ENCODE results near the gene LRCH1. TPM values are rescaled to one million over a fixed set of nuclear protein-coding genes. Genes with fewer than 3 reads are reported as not detected.

Gene LRCH1
- total RNA-seq, 1 donor from 2014 or later: 17.1 TPM

GRCh38 chr13:46683676-46684260 is 130.8 kb downstream of the LRCH1 start:
- intact Hi-C loops (cut with micrococcal nuclease): no loop called here

GRCh38 chr13:46684287-46685001 is 131.5 kb downstream of the LRCH1 start:
- intact Hi-C loops (cut with micrococcal nuclease): no loop called here

GRCh38 chr13:46685006-46685730 is 132.2 kb downstream of the LRCH1 start:
- intact Hi-C loops (cut with micrococcal nuclease): no loop called here

DNA sequence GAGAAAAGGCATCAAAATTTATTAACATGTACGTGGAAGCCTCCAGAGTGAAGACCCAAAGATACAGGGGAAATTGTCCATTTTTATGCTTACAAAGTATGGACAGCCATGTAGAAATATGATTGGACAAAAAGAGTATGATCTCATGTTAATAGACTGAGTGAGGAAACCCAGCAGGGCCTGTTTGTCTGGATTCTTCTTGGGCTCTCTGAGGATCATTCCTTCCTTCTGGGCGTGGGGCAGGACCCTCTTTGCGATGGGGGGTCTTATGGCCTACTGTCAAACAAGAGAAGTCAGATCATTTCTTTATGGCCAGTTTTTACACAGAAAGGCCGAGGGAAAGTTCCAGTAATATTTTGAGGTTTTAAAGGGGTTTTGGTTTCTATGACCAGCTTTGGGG is 133.2 kb downstream of the LRCH1 start:
- intact Hi-C loops (cut with micrococcal nuclease): no loop called here

DNA sequence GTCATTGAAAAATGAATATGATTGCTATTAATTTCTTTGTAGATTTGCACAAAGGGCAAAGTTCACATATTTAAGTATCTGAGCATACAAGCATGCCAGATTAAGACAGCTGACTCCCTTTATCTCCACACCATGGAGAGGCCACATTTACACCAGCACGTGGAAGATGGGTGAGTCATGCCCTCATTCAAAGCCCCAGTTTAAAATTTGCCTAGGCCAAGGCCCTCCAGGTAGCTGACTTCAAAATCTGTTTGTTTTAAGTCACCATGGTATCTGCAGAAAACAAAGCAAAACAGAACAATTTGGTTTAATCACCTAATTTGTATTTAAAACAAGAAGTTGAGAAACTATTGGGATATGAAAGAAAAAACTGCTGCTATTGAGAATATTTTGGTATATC is 134.8 kb downstream of the LRCH1 start:
- intact Hi-C loops (cut with micrococcal nuclease): no loop called here

GRCh38 chr13:46688306-46688705 is 135.3 kb downstream of the LRCH1 start:
- intact Hi-C loops (cut with micrococcal nuclease): no loop called here

DNA sequence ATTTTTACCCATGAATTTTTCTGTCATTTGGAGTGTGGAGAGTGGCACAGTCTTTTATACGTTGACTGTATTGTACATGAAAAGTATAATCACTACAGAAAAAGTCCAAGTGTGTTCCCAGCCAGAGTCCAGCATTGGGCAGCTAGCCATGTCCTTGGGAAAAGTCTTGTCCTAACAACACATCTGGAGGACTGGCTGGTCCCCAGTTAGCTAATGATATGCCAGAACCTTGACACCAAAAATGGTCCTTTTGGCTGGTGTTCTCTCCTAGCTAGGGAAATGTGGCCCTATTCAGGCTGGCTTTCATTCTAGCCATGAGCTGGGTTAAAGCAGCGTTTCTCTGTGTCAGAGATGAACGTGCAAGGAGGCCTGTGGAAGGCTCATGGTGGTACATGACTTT is 145.0 kb downstream of the LRCH1 start:
- intact Hi-C loops (cut with micrococcal nuclease): no loop called here

GRCh38 chr13:46698910-46699460 is 146.0 kb downstream of the LRCH1 start:
- intact Hi-C loops (cut with micrococcal nuclease): no loop called here

GRCh38 chr13:46712524-46712923 is 159.6 kb downstream of the LRCH1 start:
- intact Hi-C loops (cut with micrococcal nuclease): no loop called here

DNA sequence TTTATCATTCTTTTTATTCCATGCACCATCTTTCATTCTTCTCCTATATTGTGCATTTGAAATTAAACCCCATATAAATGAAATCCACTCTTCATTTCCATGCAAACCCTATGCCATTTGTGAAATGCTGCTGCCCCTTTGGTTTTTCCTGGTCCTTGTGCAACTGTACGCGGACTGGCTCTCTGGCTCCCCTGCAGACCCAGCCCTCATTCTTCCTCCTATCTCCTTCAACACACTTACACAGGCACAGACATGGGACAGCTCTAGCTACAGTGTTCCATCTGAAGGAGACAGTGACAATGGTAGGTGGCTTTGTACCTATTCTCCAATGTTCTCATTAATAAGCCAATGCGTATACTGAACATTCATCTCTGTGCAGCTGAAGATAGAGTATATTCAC is 162.4 kb downstream of the LRCH1 start:
- intact Hi-C loops (cut with micrococcal nuclease): no loop called here

DNA sequence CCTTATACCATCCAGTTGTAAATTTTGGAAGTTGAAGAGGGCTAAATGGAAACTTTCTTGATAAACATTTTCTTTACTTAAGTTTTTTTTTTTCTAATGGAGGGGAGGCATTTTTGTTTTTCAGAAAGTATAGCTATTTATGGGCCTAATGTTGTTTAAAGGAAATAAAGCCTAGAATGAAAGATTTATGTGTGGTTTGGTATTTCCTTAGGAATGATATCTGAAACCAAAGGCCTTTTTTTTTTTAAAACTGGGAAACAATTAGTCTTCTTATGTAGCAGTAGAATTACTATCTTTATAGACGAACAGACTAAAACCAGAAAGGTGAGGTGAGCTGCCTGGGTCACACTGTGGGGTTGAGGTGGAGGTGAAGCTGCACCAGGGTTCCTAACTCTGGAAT is 163.9 kb downstream of the LRCH1 start:
- intact Hi-C loops (cut with micrococcal nuclease): no loop called here

DNA sequence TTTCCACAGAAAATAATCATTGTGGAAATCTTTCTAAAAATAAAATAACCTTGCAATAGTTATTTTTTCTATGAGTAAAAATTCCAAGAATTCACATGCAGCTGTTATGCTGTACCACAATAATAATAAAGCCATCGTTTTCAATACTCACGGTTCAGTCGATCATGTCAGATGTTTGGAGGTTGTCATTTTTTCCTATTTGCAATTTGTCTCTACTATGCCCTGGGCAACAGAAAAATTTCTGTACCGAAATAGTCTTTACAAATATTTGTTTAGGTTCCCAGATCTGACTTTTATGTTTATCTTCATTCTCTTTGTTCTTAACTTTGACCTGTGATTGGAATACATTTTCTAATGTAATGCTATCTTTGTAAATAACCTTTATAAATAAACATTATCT is 164.3 kb downstream of the LRCH1 start:
- intact Hi-C loops (cut with micrococcal nuclease): no loop called here

DNA sequence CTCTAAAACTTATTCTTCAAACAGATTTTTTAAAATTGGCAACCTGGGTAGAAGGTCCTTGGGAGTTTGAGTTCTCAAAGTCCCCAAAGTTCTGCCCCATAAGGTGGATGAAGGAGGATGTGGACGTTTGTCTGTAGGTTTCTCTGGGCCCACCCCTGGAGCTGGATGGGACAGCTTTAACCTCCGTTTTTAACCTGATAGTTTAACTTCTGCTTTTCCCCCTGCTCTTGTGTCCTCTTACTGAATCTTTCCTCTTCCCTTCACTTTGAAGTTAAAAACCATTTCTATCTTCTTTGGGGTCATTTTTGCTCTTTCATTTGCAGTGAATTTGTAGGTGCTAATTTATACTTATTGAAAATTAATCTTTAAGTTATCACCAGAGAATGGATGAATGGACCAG is 164.9 kb downstream of the LRCH1 start:
- intact Hi-C loops (cut with micrococcal nuclease): no loop called here

DNA sequence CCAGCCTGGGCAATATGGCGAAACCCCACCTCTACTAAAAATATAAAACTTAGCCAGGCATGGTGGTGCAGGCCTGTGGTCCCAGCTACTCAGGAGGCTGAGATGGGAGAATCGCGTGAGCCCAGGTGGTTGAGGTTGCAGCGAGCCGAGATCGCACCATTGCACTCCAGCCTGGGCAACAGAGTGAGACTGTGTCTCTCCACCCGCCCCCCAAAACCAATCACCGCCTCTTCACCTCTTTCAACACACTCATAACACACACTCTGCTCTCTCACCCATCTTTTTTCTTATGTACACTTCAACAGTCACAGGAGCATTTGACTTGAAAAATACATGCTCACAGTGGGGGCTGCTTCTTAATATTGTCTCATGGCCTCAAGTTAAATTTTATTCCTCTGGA is 167.2 kb downstream of the LRCH1 start:
- intact Hi-C loops (cut with micrococcal nuclease): no loop called here

- intact Hi-C loops (cut with micrococcal nuclease): loop anchor here (1.0 kb wide), 2 partner anchors 170 to 228 kb away; no protein-coding TSS in a partner anchor
Measured at GRCh38 chr13:46721054-46721453, 168.1 kb downstream of the LRCH1 start.

DNA sequence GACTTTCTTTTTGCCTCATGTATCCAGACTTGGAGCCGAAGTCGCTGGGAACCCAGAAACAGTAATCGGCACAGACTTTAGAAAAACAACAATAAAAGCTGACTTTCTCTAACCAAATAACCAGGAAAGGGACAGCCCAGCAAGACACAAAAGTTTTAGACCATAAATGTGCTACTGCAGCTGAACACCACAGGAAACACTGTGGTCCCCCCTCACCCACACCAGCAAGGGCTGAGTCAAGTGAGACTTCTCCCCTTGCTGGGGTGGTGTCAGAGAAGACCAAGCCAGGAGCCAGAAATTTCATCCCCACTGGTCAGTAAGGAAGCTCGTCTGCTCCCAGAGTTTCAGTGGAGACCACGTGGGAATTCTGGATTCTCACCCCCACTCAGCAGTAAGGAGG is 173.4 kb downstream of the LRCH1 start:
- intact Hi-C loops (cut with micrococcal nuclease): no loop called here

GRCh38 chr13:46728777-46729176 is 175.8 kb downstream of the LRCH1 start:
- intact Hi-C loops (cut with micrococcal nuclease): no loop called here

GRCh38 chr13:46731535-46731934 is 178.6 kb downstream of the LRCH1 start:
- intact Hi-C loops (cut with micrococcal nuclease): no loop called here

DNA sequence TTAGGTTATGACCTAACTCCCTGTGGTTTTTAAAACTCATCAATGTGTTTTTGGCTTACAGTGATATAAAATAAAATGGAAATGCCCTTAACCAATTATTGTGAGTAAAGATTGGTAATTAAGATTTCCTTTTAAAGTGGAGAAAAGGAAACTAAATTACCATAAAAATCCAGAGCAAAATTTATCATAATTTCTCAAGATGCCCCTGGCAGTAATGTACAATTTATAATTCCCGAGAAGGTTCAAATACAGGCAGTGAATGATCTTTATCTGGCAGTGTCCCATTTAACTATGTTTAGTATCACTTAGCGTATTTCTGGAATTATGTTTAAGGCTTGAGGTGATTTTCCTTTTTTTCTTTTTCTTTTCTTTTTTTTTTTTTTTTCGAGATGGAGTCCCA is 182.5 kb downstream of the LRCH1 start:
- intact Hi-C loops (cut with micrococcal nuclease): no loop called here

- intact Hi-C loops (cut with micrococcal nuclease): no loop called here
Measured at GRCh38 chr13:46736541-46737310, 183.8 kb downstream of the LRCH1 start.

GRCh38 chr13:46738055-46738454 is 185.1 kb downstream of the LRCH1 start:
- intact Hi-C loops (cut with micrococcal nuclease): no loop called here

GRCh38 chr13:46738766-46739165 is 185.8 kb downstream of the LRCH1 start:
- intact Hi-C loops (cut with micrococcal nuclease): no loop called here
